ENCODE measurements around the gene CUL7. TPM values are rescaled to one million over a fixed set of nuclear protein-coding genes. Genes with fewer than 3 reads are reported as not detected.

CUL7 gene
- total and polyA plus RNA-seq, 2 donors (not counting 1 experiment from before 2014, with no cell fraction given): 17.4 to 21.4 TPM

Other genes starting within 250 kb of the CUL7 start
- gene RPL7L1, start 174.2 kb downstream of the CUL7 start, total RNA-seq: 95.9 and 100 TPM in 2 replicates
- 12.8 and 14.5 TPM in 2 replicates for gene RPL7L1, start 174.2 kb downstream of the CUL7 start, polyA plus RNA-seq
- gene PTCRA, start 137.8 kb downstream of the CUL7 start, total RNA-seq: not detected in 2 replicates
- not detected in 2 replicates for gene PTCRA, start 137.8 kb downstream of the CUL7 start, polyA plus RNA-seq
- gene CNPY3, start 124.4 kb downstream of the CUL7 start, total RNA-seq: 159 and 163 TPM in 2 replicates
- 96.3 and 123 TPM in 2 replicates for gene CNPY3, start 124.4 kb downstream of the CUL7 start, polyA plus RNA-seq
- gene GNMT, start 93.1 kb downstream of the CUL7 start, total RNA-seq: 2.0 and 2.8 TPM in 2 replicates
- 4.1 and 5.9 TPM in 2 replicates for gene GNMT, start 93.1 kb downstream of the CUL7 start, polyA plus RNA-seq
- 16.6 and 17.1 TPM in 2 replicates for gene PEX6, start 74.7 kb downstream of the CUL7 start, total RNA-seq
- 16.0 and 19.9 TPM in 2 replicates for gene PEX6, start 74.7 kb downstream of the CUL7 start, polyA plus RNA-seq
- 23.6 and 26.3 TPM in 2 replicates for gene PPP2R5D, start 69.3 kb downstream of the CUL7 start, total RNA-seq
- 21.4 and 23.2 TPM in 2 replicates for gene PPP2R5D, start 69.3 kb downstream of the CUL7 start, polyA plus RNA-seq
- 32.5 and 35.7 TPM in 2 replicates for gene MEA1, start 39.9 kb downstream of the CUL7 start, total RNA-seq
- 25.6 and 36.7 TPM in 2 replicates for gene MEA1, start 39.9 kb downstream of the CUL7 start, polyA plus RNA-seq
- gene KLHDC3, start 39.6 kb downstream of the CUL7 start, total RNA-seq: 50.7 and 52.2 TPM in 2 replicates
- gene KLHDC3, start 39.6 kb downstream of the CUL7 start, polyA plus RNA-seq: 35.4 and 47.4 TPM in 2 replicates
- 43.5 and 46.2 TPM in 2 replicates for gene RRP36, start 32.2 kb downstream of the CUL7 start, total RNA-seq
- gene RRP36, start 32.2 kb downstream of the CUL7 start, polyA plus RNA-seq: 18.5 and 22.8 TPM in 2 replicates
- 43.8 and 45.6 TPM in 2 replicates for gene MRPL2, start 5.6 kb upstream of the CUL7 start, total RNA-seq
- gene MRPL2, start 5.6 kb upstream of the CUL7 start, polyA plus RNA-seq: 42.7 and 52.8 TPM in 2 replicates
- gene KLC4, start 5.8 kb upstream of the CUL7 start, total RNA-seq: 52.7 and 61.9 TPM in 2 replicates
- 30.6 and 33.0 TPM in 2 replicates for gene KLC4, start 5.8 kb upstream of the CUL7 start, polyA plus RNA-seq
- not detected in 2 replicates for gene PTK7, start 22.5 kb upstream of the CUL7 start, total RNA-seq
- 0.29 TPM in 1 of 2 replicates, not detected in the other for gene PTK7, start 22.5 kb upstream of the CUL7 start, polyA plus RNA-seq
- 22.7 and 23.1 TPM in 2 replicates for gene SRF, start 117.4 kb upstream of the CUL7 start, total RNA-seq
- 21.7 and 24.8 TPM in 2 replicates for gene SRF, start 117.4 kb upstream of the CUL7 start, polyA plus RNA-seq
- 110 and 115 TPM in 2 replicates for gene CUL9, start 128.3 kb upstream of the CUL7 start, total RNA-seq
- gene CUL9, start 128.3 kb upstream of the CUL7 start, polyA plus RNA-seq: 98.0 and 129 TPM in 2 replicates
- 25.8 and 29.0 TPM in 2 replicates for gene DNPH1, start 175.6 kb upstream of the CUL7 start, total RNA-seq
- 46.2 and 52.8 TPM in 2 replicates for gene DNPH1, start 175.6 kb upstream of the CUL7 start, polyA plus RNA-seq
- 0.07 TPM in 2 replicates for gene TTBK1, start 189.6 kb upstream of the CUL7 start, total RNA-seq
- gene TTBK1, start 189.6 kb upstream of the CUL7 start, polyA plus RNA-seq: not detected in 2 replicates
- gene SLC22A7, start 244.4 kb upstream of the CUL7 start, total RNA-seq: not detected in 2 replicates
- gene SLC22A7, start 244.4 kb upstream of the CUL7 start, polyA plus RNA-seq: not detected in 2 replicates

All from B cell (primary cell).